Stimulated activated CD8-positive, alpha-beta memory T cell treated with anti-CD3 and anti-CD28 coated beads, Interleukin-12 subunit alpha, Interleukin-12 subunit beta, amount 100 ng/mL, for 24 hours (primary cell): Measurements from ENCODE around the gene DGKE.

Experiments
- DNase-seq: peaks from one replicate; pipeline ENCODE4 v3.0.0-alpha.2; 2020; ENCODE audit errors: extremely low read depth

DGKE gene

DNA sequence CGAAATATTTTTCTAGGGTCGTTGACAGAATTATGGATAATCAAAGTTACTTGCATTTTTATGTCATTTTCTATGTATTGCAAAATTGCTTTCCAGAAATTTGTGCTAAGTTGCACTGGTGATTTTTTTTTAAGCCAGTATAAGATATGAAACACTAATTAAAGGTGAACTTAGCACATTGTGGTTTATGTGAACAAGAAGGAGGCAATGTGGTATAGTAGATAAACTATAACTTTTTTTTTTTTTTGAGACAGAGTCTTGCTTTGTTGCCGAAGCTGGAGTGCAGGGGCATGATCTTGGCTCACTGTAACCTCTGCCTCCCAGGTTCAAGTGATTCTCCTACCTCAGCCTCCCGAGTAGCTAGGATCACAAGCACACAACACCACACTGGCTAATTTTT, 13.2 kb downstream of the DGKE start:
- no peak for DNase-seq

DNA sequence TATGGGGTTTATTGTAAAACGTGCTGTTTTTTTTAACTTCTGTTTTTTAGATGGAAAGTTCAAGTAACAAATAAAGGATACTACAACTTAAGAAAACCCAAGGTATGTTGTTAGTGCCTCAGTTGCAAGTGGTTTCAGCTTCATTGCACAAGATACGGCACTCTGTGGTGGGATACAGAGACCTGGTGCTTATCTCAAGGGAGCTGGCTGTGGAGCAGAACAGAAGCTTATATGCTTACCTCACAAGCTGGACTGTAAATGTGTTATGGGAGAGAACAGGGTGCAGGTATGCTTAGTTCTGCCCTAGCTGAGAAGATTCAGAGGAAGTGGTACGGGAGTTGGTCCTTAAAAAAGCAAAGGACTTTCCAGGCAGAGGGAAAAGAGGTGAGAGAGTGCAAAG, 15.2 kb downstream of the DGKE start:
- DNase-seq = no peak

DNA sequence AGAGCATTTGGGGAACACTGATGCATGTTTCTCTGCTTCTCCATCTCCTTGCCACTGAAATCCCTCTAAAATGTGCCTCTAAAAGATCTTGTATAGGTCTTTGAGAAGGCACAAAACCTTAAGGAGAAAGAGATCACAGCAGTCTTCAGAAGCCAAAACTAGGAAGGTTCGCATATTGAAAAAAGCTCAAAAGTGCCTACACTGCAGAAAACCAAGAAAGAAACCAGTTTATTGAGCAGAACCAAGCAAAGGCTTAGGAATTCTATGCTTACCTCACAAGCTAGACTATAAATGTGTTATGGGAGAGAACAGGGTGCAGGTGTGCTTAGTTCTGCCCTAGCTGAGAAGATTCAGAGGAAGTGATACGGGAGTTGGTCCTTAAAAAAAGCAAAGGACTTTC, 16.6 kb downstream of the DGKE start:
- DNase-seq = no peak

DNA sequence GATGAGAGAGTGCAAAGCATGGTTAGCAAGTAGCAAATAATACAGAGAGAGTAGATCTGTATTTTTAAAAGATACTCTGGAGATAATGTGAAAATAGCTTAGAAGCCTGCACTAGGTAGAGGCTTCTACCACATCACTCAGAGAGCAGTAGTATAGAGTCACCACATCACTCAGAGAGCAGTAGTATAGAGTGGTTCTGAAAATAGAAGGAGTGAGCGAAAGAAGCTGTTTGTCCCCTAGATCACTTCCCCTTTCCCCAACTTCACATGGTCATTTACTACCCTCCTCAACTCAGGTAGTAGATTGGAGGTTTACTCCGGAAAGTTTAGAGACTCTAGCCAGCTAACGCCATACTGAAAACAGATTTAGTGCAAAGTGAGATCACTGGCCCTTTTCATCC, 17.1 kb downstream of the DGKE start:
- DNase-seq = no peak

DNA sequence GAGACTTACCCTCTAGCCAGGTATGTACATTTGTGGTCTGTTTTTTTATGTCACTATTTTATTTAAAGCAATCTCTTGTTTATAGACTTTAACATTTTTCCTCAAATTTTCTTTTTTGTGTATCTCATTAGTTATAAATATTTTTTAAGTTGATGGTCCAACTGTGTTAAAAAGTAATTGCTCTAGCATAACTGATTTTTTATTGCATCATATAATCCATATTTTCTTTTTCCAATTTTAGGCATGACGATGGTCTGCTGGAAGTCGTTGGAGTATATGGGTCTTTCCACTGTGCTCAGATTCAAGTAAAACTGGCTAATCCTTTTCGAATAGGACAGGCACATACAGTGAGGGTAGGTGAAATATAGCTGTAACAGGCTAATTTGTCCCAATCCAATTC, 27.9 kb downstream of the DGKE start:
- DNase-seq = no peak

DNA sequence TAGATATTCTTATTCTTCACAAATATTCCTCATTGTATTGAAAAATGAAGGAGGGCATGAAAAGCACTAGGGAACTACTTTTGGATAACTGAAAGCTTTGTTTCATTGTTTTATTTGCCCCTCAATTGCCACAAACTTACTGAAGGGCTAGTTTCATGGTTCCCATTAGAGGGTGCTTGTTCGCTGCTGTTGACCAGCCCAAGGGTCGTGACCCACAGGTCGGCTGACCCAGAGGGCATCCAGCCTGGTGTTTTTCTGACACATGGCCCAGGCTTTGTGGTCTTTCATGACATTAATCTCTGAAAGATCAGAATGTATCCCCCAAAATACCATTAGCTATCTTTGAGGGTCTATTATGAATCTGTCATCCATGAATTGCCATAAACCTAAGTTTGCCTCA, 30.0 kb downstream of the DGKE start:
- no peak for DNase-seq

DNA sequence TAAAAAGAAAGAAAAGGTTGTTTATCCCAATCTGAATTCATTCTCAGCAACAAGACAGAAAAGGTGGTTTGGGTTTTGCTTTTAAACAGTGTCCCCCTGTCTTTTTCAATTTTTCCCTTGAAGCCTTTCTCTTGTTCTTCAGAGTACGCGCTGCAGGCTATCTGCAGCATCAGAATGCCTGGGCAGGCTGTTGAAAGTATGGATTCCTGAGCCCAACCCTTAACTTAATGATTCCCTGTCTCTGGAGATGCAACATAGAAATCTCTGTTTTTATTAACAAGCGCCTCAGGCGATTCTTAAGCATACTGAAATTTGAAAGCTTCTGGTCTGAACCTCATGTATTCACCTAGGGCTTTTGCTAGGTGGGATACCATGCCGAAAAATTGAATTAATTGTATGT, 32.1 kb downstream of the DGKE start:
- DNase-seq = no peak

DNA sequence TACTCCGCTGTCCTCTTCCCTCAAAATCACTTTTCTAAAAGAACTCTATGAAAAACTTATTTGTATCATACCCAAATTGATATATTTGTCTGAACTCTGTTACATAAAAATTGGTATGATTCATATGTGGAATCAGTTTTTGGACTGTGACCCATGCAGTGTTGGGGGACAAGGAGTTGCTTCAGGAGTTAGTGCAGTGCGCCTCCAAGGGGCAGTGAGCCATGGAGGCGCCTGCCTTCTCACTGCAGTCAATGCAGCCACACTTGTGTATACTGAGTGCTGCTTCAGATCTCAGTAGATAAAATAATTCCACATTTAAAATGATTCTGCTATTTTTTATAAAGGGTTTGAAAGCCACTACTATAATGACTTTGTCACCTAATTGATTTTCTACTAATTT, 32.5 kb downstream of the DGKE start:
- DNase-seq = no peak

DNA sequence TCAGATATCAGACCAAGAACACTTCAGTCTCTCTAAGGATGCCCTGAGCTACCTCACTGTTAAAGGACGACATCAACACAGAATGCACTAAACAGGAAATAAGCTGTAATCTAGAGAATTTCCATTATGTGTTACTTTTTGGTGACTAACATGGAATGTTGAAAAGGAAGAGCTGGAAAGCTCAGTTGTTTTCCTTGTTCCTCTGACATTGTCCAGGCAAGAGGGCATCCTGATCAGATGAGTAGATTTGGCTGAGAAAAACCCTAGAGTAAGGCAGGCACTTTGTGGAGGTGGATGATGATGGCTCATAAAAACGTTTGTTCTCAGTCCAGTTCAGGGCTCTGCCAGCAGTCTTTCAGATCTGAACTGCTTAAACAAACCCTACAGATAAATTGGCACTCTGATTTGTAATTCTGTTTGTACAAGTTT, 34.0 kb downstream of the DGKE start:
- DNase-seq = no peak

DNA sequence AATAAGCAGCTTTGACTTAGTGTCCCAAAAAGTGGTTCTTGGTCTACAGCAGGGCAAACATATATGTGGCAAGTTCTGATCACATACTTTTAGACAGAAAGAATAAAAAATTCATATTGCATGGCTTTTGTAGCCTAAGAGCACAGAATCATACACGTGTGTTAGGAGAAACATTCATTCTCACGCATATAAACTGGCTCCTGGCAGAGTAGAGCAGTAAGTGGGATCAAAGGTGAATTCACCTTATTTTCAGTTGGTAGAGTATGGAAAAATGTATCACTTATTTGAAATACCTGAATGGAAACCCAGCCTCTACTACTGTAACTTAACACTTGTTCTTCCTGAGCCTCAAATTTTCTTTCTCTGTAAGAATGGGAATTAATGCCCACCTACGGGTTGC, 34.8 kb downstream of the DGKE start:
- DNase-seq = no peak

DNA sequence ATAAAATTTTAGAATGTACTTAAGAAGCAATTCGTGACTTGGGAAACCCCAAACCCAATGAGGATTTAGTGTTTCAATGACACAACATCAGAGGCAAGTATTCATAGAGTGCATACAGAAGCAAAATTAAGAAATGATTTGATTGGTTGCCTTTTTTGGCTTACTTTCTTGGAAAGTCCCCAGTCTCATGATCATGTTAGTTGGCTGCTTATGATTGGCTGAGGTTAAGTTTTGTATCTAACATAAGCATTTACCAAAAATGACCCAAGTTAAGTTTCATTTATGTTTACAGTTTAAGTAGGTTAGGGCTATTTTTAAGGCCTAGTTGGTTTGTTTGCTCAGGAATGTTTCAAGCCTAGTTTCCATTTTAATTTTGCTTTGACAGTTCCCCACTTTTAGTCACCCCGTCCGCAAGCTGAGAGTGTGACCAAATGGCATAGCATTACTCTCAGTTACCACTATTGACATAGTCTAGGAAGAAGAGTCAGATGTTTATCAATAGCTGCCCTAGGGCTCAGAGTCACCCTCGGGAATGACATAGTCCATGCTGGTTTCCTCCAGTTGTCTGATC, 36.2 kb downstream of the DGKE start:
- DNase-seq = no peak

DNA sequence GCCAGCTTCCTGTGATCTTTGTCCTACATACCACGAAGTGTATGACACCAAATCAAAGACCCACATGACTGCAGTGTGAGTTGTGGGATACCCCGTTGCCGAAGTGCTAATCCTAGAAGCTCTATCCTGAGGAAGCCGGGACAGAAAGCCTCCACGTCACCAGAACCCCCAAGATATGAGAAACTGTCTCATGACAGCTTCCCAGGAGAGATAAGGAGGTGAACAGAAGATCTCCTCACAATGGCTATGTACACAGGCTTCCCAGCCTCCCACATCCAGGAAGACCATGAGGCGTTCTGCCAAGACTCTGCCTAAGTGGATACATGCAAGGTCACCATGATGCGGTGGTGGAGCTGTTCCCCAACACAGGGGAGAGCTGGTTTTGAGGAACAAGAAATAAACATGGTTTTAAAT, 42.8 kb downstream of the DGKE start:
- no peak for DNase-seq

DNA sequence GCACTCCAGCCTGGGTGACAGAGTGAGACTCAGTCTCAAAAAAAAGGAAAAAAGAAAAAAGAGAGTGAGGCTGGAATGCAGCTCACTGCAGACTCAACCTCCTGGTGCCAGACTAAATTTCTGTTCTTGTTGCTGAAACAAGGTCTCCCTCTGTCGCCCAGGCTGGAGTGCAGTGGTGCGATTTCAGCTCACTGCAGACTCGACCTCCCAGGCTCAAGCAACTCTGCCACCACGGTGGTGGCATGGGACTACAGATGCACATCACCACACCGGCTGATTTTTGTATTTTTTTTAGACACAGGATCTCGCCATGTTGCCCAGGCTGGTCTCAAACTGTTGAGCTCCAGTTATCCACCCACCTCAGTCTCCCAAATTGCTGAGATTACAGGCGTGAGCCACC, 45.3 kb downstream of the DGKE start:
- no peak for DNase-seq

DNA sequence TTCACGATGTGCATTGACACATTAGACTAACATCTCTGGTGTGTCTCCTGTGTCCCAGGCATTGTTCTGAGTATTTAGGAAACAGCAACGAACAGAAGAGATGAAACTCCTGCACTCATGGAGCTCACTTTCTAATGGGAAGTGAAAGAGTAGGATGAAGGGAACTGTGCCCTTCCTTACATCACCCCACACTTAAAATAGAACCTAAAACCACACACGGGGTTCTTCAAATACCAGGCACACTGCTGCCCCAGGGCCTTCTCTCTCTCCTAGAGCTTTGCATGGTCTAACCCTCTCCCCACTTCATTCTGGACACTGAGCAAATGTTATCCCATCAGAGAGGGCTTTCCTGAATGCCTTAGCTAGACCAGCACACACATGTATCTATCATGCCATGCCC, 46.2 kb downstream of the DGKE start:
- no peak for DNase-seq

DNA sequence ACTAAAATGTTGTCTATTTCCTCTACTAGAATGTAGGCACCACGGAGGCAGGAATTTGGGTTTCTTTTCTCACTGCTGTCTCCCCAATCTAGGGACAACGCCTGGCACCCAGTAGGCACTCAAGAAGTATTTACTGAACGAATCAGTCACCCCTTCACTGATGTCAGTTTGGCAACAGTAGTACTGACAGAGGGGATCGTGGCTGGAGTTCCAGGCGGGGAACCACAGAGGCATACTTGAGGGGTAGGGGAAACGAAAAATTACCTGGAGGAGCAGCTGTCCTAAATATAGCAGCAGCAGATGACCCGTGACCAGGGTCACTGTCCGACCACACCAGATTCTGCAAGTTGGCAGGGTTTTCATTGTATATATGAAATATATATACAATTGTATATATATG, 46.6 kb downstream of the DGKE start:
- no peak for DNase-seq

DNA sequence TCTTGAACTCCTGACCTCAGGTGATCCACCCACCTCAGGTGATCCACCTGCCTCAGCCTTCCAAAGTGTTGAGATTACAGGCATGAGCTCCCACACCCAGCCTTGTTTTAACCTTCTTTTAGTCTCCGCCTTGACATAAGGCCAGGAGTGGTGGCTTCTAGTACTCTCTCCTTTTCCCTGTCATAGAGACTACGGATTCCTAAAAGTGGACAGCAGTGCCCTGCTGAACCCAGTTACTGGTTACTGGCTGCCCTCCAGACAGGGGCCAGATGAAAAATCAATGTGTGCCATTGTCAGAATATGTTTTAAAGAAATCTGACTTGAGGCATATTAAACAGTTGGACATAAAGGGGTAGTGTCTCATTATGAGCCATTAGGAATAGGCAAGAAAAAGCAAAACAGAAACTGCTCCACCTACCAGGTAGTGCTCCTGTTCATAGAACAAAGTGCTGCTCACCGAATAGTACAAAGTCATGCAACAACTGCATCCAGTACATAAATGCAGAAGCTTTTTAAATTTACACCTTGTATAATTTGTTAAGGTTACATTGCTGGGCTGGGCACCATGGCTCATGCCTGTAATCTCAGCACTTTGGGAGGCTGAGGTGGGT, 47.8 kb downstream of the DGKE start:
- DNase-seq = no peak

DNA sequence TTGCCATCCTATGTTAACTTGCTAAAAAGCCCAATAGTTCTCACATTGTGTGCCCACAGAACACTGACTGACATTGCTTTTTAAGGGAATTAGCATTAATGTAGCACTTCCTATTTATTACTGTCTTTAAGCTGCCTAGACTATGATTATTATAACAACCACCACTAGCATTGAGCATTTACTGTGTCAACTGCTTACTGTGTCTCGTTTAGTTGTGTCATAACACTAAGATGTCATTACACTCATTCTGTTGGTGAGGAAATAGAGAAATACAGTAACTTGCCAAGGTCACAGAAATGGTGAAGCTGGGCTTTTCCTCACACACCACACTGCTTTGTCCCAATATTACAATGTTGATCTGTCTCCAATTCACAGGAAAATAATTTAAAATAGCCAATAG, 49.7 kb downstream of the DGKE start:
- no peak for DNase-seq

DNA sequence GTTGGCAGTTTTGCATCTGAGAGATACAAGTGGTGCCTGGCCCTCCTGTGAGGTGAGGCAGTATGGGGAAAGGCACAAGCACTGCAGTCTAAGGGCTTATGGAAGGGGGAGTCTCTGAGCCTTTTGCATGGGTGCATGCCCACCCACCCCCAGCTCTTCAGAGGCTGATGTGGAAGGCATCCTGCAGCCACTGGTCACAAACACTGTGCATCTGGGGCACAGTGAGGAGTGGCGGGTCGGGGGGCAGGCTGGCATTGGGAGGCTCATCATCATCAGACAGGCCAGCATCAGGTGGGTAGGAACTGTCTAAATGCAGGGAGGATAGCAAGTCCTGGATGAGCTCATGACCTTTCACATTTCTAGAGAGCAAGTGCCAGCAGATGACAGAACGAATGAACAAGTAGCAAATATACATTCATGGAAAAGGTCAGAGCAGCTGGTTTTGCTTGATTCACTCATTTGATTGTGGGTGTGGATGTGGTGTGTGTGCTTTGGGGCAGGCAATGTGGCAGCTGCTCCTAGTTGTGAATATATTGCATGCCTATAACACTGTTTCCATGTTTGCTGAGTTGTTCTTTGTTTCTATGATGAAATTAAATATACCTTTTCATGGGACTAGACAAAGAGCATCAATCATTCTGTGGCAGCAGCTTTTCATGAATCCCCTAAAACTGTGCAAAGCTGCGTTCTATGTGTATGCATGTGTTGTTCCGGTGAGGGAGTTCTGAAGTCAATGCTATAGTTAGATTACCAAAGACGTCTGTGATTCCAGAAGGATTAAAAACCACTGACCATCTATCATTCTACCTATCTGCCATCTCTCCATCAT, 50.7 kb downstream of the DGKE start:
- no peak for DNase-seq

DNA sequence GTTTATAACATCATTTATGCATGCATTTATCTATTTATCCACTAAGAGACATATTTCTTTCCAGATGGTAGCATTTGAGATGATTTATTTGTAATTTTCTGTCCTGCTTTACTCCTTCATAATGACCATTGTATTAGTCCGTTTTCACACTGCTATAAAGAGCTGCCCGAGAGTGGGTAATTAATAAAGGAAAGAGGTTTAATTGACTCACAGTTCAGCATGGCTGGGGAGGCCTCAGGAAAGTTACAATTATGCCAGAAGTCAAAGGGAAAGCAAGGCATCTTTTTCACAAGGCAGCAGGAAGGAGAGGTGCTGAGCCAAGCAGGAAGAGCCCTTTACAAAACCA, 51.3 kb downstream of the DGKE start:
- no peak for DNase-seq

DNA sequence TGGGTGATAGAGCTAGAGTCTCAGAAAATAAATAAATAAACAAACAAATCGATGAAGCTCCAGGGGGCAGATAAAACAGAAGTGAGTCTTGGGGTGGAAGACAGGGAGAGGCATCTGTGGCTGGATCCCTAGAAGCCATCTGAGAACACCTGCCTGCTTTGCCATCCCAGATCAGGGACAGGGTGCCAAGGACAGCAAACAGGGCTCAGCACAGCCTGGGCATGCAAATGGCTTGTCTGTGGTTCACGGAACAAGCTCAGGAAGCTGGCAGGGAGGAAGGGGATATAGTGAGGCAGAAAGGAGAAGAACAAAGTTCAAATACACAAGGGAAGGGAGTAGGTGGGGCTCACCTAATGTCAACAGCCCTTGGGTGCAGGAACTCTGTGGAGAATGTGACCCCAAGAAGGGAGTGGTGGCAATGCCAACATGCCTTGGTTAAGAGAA, 52.4 kb downstream of the DGKE start:
- no peak for DNase-seq

DNA sequence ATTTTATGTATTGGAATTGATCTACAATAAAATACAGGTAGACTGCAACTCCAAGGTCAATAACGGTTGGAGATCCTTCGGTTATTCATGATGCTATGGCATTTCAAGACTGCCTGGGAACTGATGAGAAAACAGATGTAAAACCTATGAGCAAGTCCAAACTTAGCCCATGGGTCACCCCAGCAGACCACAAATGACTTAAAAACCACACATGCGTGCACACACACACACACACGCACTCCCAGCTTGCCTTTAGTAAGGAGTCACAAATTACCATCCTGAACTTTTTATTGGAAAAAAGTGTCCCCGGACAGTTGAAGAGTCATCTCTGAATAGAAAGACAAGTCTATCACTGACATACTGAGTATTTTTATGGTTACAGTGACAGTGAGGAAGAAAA, 53.2 kb downstream of the DGKE start:
- no peak for DNase-seq

DNA sequence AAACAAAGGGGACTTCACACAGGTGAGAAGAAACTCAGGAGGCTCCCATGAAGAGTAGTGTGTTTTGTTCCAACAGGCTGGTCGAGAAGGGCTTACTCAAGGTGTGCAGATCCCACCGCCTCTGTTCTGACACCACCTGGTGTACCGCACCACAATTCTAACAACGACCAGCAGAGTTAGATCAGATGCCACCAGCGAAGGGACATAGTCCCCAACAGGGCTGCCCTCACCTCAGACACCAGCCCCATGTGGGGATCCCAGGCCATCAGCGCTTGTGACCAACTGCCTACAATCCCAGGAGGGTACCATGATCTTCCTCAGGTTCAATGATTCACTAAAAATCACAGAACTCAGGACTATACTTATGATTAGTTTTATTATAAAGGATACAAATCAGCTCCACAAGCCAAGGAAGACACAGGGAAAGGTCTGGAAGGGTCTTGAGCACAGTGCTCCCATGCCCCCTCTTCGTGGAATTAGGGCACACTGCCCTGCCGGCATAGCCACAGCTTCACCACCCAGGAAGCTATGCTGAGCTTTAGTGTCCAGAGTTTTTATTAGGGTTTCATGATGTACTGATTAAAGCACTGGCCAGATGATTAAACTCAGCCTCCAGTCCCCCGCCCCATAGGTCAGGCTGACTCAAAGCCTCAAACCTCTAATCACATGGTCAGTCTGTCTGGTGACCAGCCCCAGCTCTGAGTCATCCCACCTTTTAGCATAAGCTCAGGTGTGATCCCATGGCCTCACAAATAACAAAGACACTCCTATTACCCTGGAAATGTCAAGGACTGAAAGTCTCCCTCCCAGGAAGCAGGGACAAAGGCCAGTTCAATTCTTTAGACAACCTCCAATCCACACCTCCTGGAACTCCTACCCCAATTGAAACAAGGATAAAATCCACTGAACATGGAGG, 53.9 kb downstream of the DGKE start:
- no peak for DNase-seq
